ENCODE results near the gene PAGR1. TPM values are rescaled to one million over a fixed set of nuclear protein-coding genes. Genes with fewer than 3 reads are reported as not detected.
A peak's percentile ranks its signal among the peaks of the same experiment; 100 is the strongest.

PAGR1 gene
- total RNA-seq, 6 experiments from 2014 or later: 8.5 to 26.1 (median 11.5) TPM

- DNase-seq: no peak
- intact Hi-C loops (cut with DNase I): loop anchor here in 1 of 2 donors (10.0 kb wide), 1 partner anchor 175 kb away; the partner anchor contains the start of genes HIRIP3 and INO80E
- no peaks in the 10 kb centered on the region for H3K36me3 ChIP-seq
Measured at GRCh38 chr16:29819506-29819905, 3.6 kb downstream of the PAGR1 start.

GRCh38 chr16:29820271-29820701 lies 4.3 kb downstream of the PAGR1 start, which contains the start of gene MVP:
Gene MVP (plus strand): TSS chr16:29820462. CDS start chr16:29830550, 10,088 bp downstream.
- Histone ChIP-seq H3K4me1 (peaks cover 0 to 51% (median 25%) of the 10 kb centered on the region in 4 donors), H3K4me3 (peak within 1 kb of the TSS; percentile 65 to 79 (median 79)), H3K27me3 (no peaks in the 10 kb centered on the region), H3K36me3 (no peaks in the 10 kb centered on the region), H3K9me3 (no peaks in the 10 kb centered on the region), H3K27ac (peak within 1 kb of the TSS; percentile 68 to 89 (median 74))
- intact Hi-C loops (cut with DNase I): no loop called here
- DNase-seq: peak; percentile 77 to 84 (median 77)
- peak; percentile 48 to 51 (median 50) for ATAC-seq
- TF ChIP-seq POLR2A (IDR thresholded peaks at IDR 0.05) (peak; percentile 36), CTCF (IDR thresholded peaks at IDR 0.05) (no peak)
- 0% methylated on average over 2 of the region's 4 CpGs for WGBS (ENCODE audit: insufficient coverage, low coverage, low lambda C conversion rate, missing lambda C conversion rate)

More at GRCh38 chr16:29819506-29819905, 3.6 kb downstream of the PAGR1 start:
- 71% methylated on average over 12 of the region's 15 CpGs for whole genome bisulfite sequencing (ENCODE audit: insufficient coverage, low coverage, low lambda C conversion rate, missing lambda C conversion rate)
- ATAC-seq: no peak
- Histone ChIP-seq H3K9me3 (no peaks in the 10 kb centered on the region), H3K4me3 (no peak overlapping the region), H3K27me3 (no peaks in the 10 kb centered on the region), H3K4me1 (peaks cover 0 to 54% (median 23%) of the 10 kb centered on the region in 4 donors), H3K27ac (no peak overlapping the region)
- TF ChIP-seq CTCF (IDR thresholded peaks at IDR 0.05): no peak
- no peak for TF ChIP-seq POLR2A (IDR thresholded peaks at IDR 0.05)

GRCh38 chr16:29820730-29821642 lies 5.0 kb downstream of the PAGR1 start:
- peak; percentile 52 to 70 (median 66) for ATAC-seq
- H3K4me1 ChIP-seq: peaks cover 0 to 51% (median 25%) of the 10 kb centered on the region in 4 donors
- intact Hi-C loops (cut with DNase I): no loop called here
- TF ChIP-seq CTCF (IDR thresholded peaks at IDR 0.05) (no peak), POLR2A (IDR thresholded peaks at IDR 0.05) (peak; percentile 28)
- H3K27me3 ChIP-seq: no peaks in the 10 kb centered on the region
- WGBS (ENCODE audit: insufficient coverage, low coverage, low lambda C conversion rate, missing lambda C conversion rate): 7% methylated on average over 6 of the region's 11 CpGs
- H3K36me3 ChIP-seq: no peaks in the 10 kb centered on the region
- peak overlapping the region; percentile 68 to 89 (median 74) for H3K27ac ChIP-seq
- H3K9me3 ChIP-seq: no peaks in the 10 kb centered on the region
- peak overlapping the region; percentile 65 to 79 (median 79) for H3K4me3 ChIP-seq
- DNase-seq: peak; percentile 73 to 82 (median 76)

- no peaks in the 10 kb centered on the region for H3K27me3 ChIP-seq
- H3K4me3 ChIP-seq: peak overlapping the region; percentile 65 to 79 (median 79)
- H3K27ac ChIP-seq: peak overlapping the region; percentile 68 to 89 (median 74)
- DNase-seq (no peak), ATAC-seq (peak in 1 of 4 donors; percentile 2)
- no peaks in the 10 kb centered on the region for H3K36me3 ChIP-seq
- intact Hi-C loops (cut with DNase I): no loop called here
- 26% methylated on average over 7 of the region's 7 CpGs for WGBS (ENCODE audit: insufficient coverage, low coverage, low lambda C conversion rate, missing lambda C conversion rate)
- peaks cover 0 to 50% (median 25%) of the 10 kb centered on the region in 4 donors for H3K4me1 ChIP-seq
- H3K9me3 ChIP-seq: no peaks in the 10 kb centered on the region
- TF ChIP-seq CTCF (IDR thresholded peaks at IDR 0.05): no peak
- no peak for TF ChIP-seq POLR2A (IDR thresholded peaks at IDR 0.05)
Measured at GRCh38 chr16:29821643-29822115, 5.7 kb downstream of the PAGR1 start.

Measured in right lobe of liver (tissue), 6 donors.